ENCODE measurements around the gene ADARB1.

Gene ADARB1

DNA sequence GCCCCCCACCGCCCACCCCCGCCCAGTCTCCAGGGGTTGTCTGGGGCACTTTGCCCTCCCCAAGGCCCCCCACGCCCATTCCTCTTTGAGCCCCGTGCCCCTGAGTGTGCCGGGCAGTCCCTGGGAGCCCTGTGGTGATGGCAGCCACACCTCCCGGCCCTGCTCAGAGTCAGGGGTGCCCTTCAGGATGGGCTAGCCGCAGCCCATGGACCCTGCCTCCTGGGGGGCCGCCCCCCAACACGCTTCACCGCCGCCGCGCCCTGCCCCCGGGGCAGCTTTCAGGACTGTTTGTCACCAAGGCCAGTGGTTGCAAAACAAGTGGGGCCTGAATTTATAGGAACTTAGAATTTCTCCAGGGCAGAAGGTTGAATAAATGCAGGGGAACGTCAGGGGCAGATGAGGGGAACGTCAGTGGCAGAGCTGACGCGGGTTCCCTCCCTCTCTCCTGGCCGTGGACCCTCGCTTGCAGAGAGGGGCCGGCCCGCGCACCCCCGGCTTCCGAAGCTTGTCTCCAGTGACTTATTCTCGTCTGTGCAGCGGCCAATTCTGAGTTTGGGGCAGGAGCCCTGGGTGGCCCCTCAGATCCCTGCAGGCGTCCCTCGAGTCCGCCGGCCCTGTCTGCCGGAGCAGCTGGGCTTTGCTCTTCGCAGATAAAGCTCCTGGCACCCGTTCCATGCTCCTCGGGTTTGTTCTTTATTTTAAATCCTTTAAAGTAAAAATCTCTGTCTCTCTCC, 41.2 kb upstream of the ADARB1 start:
- Histone ChIP-seq H3K27me3 (ENCODE audit: insufficient read depth, low read length) (peaks cover 45% of the 10 kb centered on the region), H3K36me3 (ENCODE audit: insufficient read depth, low read length) (no peaks in the 10 kb centered on the region), H2AFZ (ENCODE audit: low read depth, low read length) (no peak overlapping the region), H3K9me3 (ENCODE audit: low read length) (peaks cover 3% of the 10 kb centered on the region), H3K4me3 (ENCODE audit: low read length) (no peak overlapping the region), H3K4me1 (ENCODE audit: insufficient read depth, low read length) (peaks cover 31% of the 10 kb centered on the region)

DNA sequence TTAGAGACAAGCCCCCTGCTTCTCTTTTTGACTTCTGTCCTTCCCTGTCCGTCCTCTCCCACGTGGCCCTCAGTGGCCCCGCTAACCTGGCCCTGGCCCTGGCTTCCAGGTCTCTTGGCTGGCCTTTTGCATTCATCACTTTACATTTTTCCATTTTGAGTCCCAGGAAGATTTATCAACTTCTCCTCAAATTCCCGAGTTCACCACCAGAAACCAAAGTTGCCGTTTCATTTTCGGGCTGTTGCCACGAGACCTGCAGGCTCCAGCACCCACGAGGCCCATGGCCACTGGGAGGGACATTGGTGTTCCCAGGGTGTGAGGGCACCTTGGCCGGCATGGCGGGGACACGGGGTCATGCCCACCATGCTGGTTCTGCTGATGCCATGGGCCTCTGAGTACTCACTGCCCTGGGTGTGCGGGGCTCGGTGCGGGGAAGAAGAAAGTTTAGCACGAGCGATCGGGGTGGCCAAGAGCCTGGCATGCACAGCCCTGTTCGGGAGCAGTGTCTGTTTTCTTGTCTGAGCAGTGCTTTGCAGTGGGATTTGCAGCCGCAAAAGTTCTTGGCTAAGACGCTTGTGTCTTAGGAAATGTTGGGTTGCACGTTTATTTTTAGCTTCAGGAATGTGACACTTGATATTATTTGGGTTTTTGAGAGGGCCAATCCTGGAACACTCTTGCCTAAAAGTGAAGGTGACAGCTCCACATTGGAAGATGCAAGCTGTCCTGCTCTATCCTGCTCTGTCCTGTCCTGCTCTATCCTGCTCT, 40.4 kb upstream of the ADARB1 start:
- H2AFZ ChIP-seq (ENCODE audit: low read depth, low read length) = no peak overlapping the region
- no peaks in the 10 kb centered on the region for H3K36me3 ChIP-seq (ENCODE audit: insufficient read depth, low read length)
- no peak overlapping the region for H3K4me3 ChIP-seq (ENCODE audit: low read length)
- H3K9me3 ChIP-seq (ENCODE audit: low read length) = peaks cover 3% of the 10 kb centered on the region
- H3K4me1 ChIP-seq (ENCODE audit: insufficient read depth, low read length) = peaks cover 31% of the 10 kb centered on the region
- H3K27me3 ChIP-seq (ENCODE audit: insufficient read depth, low read length) = peaks cover 45% of the 10 kb centered on the region

DNA sequence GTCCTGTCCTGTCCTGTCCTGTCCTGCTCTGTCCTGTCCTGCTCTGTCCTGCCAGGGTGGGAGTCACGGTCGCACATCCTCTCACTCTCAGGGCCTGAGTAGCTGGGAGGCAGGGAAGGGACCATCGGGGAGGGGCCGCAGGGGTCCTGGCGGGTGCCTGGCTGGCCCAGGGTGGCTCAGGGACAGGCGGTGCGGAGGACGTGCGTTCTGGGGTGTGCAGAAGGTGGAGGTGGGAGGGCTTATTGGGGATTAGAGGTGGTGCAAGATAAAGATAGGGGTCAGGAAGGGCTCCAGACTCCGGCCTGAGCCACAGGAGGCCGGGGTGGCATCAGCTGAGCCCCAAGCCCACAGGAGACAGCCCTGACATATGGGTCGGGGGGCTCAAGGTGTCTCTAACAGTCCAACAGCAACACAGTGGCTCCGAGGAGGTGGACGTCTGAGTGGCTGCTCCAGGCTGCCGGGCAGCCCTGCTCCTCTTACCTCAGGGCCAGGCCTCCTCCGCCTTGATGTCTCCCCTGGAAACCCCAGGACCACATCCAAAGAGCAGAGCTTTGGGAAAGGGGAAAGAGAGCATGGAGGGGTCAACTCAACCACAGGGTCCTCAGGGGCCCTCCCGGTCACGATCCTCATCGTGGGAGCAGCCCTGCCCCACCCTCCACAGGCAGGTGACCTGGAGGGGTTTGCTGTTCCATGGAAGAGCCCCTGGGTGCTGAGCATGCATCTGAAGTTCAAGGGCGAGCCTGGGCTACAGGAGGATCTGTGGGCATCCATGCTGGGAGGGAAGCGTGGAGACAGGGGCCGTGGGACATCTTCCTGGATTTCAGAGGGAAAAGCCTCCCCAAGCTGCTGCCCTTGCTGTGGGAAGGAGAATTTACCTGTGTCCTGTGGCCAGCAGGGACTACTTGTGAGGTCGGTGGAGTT, 39.6 kb upstream of the ADARB1 start:
- peaks cover 24% of the 10 kb centered on the region for H3K4me1 ChIP-seq (ENCODE audit: insufficient read depth, low read length)
- H2AFZ ChIP-seq (ENCODE audit: low read depth, low read length) = no peak overlapping the region
- H3K4me3 ChIP-seq (ENCODE audit: low read length) = no peak overlapping the region
- peaks cover 3% of the 10 kb centered on the region for H3K9me3 ChIP-seq (ENCODE audit: low read length)
- peaks cover 40% of the 10 kb centered on the region for H3K27me3 ChIP-seq (ENCODE audit: insufficient read depth, low read length)
- H3K36me3 ChIP-seq (ENCODE audit: insufficient read depth, low read length) = no peaks in the 10 kb centered on the region

DNA sequence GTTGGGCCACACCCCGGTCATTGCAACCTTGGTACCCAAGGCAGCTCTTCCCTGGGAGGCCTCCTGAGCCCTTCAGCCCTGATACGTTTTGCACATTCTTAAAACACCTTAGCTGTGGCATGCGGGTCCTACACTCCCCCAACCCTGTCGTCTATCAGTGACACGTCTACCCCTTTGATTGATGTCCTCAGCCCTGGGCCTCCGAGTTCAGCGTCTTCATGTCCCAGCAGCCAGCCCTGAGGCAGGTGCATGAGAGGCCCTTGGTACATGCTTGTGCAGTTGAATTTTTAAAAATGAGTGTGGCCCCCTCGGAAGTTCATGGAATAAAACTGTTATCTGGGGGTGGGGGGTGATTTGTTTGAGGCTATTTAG, 38.9 kb upstream of the ADARB1 start:
- peaks cover 34% of the 10 kb centered on the region for H3K27me3 ChIP-seq (ENCODE audit: insufficient read depth, low read length)
- H2AFZ ChIP-seq (ENCODE audit: low read depth, low read length) = no peak overlapping the region
- H3K4me1 ChIP-seq (ENCODE audit: insufficient read depth, low read length) = peaks cover 17% of the 10 kb centered on the region
- H3K36me3 ChIP-seq (ENCODE audit: insufficient read depth, low read length) = no peaks in the 10 kb centered on the region
- peaks cover 3% of the 10 kb centered on the region for H3K9me3 ChIP-seq (ENCODE audit: low read length)
- no peak overlapping the region for H3K4me3 ChIP-seq (ENCODE audit: low read length)

DNA sequence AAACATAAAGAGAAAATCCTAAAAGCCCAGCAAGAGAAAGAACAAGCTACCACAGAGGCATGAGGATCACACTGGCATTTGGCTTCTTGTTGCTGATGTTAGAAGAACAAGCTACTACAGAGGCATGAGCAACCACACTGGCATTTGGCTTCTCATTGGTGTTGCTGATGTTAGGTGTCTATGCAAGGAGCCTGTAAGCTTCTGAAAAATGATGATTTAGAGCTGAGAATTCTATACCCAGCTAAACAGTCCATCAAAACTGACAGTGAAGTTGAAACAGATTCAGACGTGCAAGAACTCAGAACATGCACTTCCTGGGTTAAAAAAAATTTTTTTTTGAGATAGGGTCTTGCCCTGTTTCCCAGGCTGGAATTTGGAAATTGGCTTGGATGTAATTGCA, 37.8 kb upstream of the ADARB1 start:
- H3K27me3 ChIP-seq (ENCODE audit: insufficient read depth, low read length) = peaks cover 28% of the 10 kb centered on the region
- no peak overlapping the region for H2AFZ ChIP-seq (ENCODE audit: low read depth, low read length)
- no peaks in the 10 kb centered on the region for H3K36me3 ChIP-seq (ENCODE audit: insufficient read depth, low read length)
- peaks cover 3% of the 10 kb centered on the region for H3K9me3 ChIP-seq (ENCODE audit: low read length)
- H3K4me1 ChIP-seq (ENCODE audit: insufficient read depth, low read length) = peaks cover 9% of the 10 kb centered on the region
- no peak overlapping the region for H3K4me3 ChIP-seq (ENCODE audit: low read length)

DNA sequence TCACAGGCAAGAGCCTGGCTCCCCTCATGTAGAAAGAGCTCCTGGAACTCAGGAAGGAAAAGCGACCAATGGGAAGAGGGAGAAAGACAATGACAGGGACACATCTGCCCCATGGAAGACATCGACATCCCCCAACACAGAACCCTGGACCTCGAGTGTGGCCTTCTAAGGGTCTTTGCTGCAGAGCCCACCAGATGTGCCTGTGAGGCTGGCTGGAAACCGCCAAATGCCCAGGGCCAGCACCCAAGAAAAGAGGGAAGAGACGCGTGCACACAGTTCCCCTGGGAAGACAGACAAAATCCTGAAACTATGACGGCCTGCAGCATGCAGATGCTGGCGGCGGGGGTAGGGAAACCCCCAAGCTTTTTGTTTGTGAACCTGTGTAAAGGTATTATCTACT, 36.4 kb upstream of the ADARB1 start:
- H3K9me3 ChIP-seq (ENCODE audit: low read length) = peaks cover 3% of the 10 kb centered on the region
- no peaks in the 10 kb centered on the region for H3K36me3 ChIP-seq (ENCODE audit: insufficient read depth, low read length)
- no peak overlapping the region for H2AFZ ChIP-seq (ENCODE audit: low read depth, low read length)
- no peak overlapping the region for H3K4me3 ChIP-seq (ENCODE audit: low read length)
- peaks cover 4% of the 10 kb centered on the region for H3K4me1 ChIP-seq (ENCODE audit: insufficient read depth, low read length)
- H3K27me3 ChIP-seq (ENCODE audit: insufficient read depth, low read length) = peaks cover 26% of the 10 kb centered on the region

DNA sequence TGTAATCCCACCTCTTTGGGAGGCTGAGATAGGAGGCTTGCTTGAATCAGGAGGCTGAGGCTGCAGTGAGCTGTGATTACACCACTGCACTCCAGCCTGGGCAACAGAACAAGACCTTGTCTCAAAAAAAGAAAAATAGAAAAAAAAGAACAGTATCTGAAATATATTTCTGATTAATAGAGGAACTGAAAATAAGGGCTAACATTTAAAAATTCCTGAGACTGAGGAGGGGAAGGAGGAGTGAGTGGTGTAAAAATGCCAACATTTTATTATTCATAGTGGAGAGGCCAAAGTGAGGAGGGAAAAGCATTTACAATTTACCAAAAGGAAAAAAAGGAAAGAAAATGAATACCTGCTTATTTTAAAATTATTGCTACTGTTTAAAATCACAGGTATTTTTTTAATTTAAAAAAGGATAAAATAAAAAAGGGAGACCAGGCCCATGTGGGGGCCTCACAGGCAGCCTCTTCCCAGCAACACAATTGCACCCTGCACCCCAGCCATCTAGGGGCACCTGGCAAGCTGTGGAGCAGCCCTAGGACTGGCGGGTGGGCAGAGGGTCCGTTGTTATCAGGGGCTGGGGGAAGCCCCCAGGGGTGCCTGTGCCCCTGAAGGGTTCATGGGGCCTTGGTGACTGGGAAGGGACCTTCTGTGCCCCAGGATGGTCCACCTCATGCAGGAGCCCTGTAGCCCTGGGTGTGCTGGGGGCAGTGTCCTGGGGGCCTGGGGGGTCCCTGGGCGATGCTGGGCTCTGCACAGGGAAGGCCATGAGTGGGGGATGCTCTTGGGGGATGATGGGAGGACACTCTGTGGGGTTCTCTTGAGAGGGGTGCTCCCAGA, 34.8 kb upstream of the ADARB1 start:
- Histone ChIP-seq H3K4me3 (ENCODE audit: low read length) (no peak overlapping the region), H3K27me3 (ENCODE audit: insufficient read depth, low read length) (peaks cover 25% of the 10 kb centered on the region), H3K4me1 (ENCODE audit: insufficient read depth, low read length) (peaks cover 4% of the 10 kb centered on the region), H3K9me3 (ENCODE audit: low read length) (peaks cover 3% of the 10 kb centered on the region), H2AFZ (ENCODE audit: low read depth, low read length) (no peak overlapping the region), H3K36me3 (ENCODE audit: insufficient read depth, low read length) (no peaks in the 10 kb centered on the region)

DNA sequence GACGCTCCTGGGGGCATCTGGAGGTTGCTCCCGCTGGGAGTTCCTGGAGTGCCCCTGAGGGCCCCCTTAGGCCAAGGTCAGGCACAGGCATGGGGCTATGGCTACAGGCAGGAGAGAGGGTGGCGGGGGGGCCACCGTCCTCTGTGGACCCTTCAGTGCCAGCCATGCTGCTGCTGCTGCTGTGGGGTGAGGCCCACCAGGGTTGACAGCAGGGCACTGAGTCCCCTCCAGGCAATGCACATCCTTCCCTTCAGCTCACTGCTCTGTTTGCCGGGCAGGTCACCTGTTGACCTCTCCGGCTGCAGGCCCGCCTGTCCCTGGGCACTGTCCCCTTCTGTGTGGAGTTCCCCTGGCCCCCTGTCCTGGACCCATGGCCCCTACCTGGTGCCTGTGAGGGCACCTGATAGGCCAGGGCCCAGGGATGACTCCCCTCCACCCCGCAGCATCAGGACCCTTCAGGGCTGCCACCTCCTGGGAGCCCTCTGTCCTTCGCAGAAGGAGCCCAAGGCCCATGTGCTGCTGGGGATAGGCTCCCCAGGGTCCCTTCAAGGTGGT, 34.1 kb upstream of the ADARB1 start:
- H2AFZ ChIP-seq (ENCODE audit: low read depth, low read length) = no peak overlapping the region
- H3K4me3 ChIP-seq (ENCODE audit: low read length) = no peak overlapping the region
- no peaks in the 10 kb centered on the region for H3K36me3 ChIP-seq (ENCODE audit: insufficient read depth, low read length)
- H3K4me1 ChIP-seq (ENCODE audit: insufficient read depth, low read length) = peaks cover 4% of the 10 kb centered on the region
- peaks cover 3% of the 10 kb centered on the region for H3K9me3 ChIP-seq (ENCODE audit: low read length)
- H3K27me3 ChIP-seq (ENCODE audit: insufficient read depth, low read length) = peaks cover 22% of the 10 kb centered on the region

DNA sequence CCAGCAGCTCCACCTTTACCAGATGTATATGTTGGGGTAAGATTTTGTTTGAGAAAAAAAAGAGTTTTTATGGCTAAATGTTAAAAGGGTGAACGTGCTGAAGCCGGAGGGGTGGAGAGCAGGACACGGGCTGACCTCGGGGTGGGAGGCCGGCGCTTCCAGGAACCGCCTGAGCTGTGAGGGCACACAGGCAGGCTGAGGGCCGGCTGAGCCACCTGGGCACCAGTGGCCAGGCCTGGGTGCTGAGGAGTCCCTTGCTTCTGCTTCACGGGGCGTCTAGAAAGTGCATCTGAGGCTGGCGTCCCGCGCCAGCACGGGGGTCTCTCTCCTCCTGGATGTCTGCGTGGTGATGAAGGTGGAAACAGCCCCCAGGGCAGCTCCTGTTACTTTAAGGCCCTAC, 33.6 kb upstream of the ADARB1 start:
- Histone ChIP-seq H3K27me3 (ENCODE audit: insufficient read depth, low read length) (peaks cover 21% of the 10 kb centered on the region), H2AFZ (ENCODE audit: low read depth, low read length) (no peak overlapping the region), H3K4me3 (ENCODE audit: low read length) (no peak overlapping the region), H3K9me3 (ENCODE audit: low read length) (peaks cover 3% of the 10 kb centered on the region), H3K36me3 (ENCODE audit: insufficient read depth, low read length) (no peaks in the 10 kb centered on the region), H3K4me1 (ENCODE audit: insufficient read depth, low read length) (peaks cover 4% of the 10 kb centered on the region)

DNA sequence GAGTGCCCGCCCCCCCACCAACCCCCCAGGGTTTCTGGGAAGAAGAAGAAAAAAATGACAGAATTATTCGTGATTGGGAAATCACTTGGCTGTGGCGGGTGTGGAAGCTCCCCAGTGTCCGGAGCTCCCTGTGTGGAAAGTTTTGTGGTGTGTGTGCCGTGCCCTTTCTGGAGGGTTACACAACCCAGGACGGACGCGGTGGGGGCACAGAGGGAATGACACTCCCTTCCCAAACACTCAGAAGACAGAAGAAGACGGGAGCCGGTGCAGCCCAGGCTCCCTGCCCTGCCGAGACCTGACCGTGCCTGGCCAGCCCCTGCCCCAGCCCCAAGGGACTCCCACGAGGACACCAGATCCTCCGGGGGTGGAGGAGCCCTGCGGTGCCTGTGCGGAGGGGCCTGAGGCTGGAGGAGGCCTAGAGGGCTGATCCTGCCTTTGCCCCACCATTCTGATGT, 33.0 kb upstream of the ADARB1 start:
- H2AFZ ChIP-seq (ENCODE audit: low read depth, low read length) = no peak overlapping the region
- peaks cover 21% of the 10 kb centered on the region for H3K27me3 ChIP-seq (ENCODE audit: insufficient read depth, low read length)
- H3K4me3 ChIP-seq (ENCODE audit: low read length) = no peak overlapping the region
- peaks cover 3% of the 10 kb centered on the region for H3K9me3 ChIP-seq (ENCODE audit: low read length)
- peaks cover 4% of the 10 kb centered on the region for H3K4me1 ChIP-seq (ENCODE audit: insufficient read depth, low read length)
- no peaks in the 10 kb centered on the region for H3K36me3 ChIP-seq (ENCODE audit: insufficient read depth, low read length)

DNA sequence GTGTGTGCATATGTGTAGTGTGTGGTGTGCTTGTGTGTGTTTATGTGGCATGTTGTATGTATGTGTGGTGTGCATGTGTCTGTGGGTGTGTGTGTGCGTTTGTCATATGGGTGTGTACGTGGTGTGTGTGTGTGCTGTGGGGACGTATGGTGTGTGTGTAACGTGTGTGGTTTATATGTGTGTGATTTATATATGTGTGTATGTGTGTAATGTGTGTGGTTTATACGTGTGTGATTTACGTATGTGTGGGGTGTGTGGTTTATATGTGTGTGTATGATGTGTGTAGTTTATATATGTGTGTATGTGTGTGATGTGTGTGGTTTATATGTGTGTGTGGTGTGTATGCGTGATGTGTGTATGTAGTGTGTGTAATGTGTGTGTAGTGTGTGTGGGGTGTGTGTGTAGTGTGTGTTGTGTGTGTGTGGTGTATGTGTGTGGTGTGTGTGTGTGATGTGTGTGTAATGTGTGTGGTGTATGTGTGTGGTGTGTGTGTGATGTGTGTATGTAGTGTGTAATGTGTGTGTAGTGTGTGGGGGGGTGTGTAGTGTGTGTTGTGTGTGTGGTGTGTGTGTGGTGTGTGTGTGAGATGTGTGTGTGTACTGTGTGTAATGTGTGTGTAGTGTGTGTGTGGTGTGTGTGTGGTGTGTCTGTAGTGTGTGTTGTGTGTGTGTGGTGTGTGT, 32.3 kb upstream of the ADARB1 start:
- Histone ChIP-seq H3K36me3 (ENCODE audit: insufficient read depth, low read length) (no peaks in the 10 kb centered on the region), H3K4me1 (ENCODE audit: insufficient read depth, low read length) (peaks cover 4% of the 10 kb centered on the region), H3K27me3 (ENCODE audit: insufficient read depth, low read length) (peaks cover 21% of the 10 kb centered on the region), H3K4me3 (ENCODE audit: low read length) (no peak overlapping the region), H2AFZ (ENCODE audit: low read depth, low read length) (no peak overlapping the region), H3K9me3 (ENCODE audit: low read length) (peaks cover 2% of the 10 kb centered on the region)
